GM12878 (cell line): ENCODE results near the gene KRT72. TPM values are rescaled to one million over a fixed set of nuclear protein-coding genes. Genes with fewer than 3 reads are reported as not detected.

Experiments
- ATAC-seq: fragments of 200-7000 bp; cut with Tn5 transposase; 3 replicates; pipeline ENCODE4 v1.9.1; 2020; ENCODE audit warnings: mild to moderate bottlenecking, moderate library complexity
- BruUV-seq: library from RNA; stranded (reverse); fragments of 400-500 nt; replicated peaks from 2 replicates; lab custom pipeline; 2021; lab: Mats Ljungman, UMichigan
- CTCF ChIA-PET: fragments of 300-600 bp; sonication (Branson Sonifier 250); formaldehyde crosslinking; extraction: SDS; loops from one replicate; lab custom pipeline; 2021; ENCODE audit warnings: inconsistent platforms; lab: Yijun Ruan, JAX
- POLR2A ChIA-PET: fragments of 350-600 bp; formaldehyde crosslinking; extraction: SDS; loops from one replicate; lab custom pipeline; 2021; ENCODE audit warnings: inconsistent platforms; lab: Charles Lee
- RAD21 ChIA-PET: fragments of 300-600 bp; sonication (Branson Sonifier 250); formaldehyde crosslinking; loops from one replicate; lab custom pipeline; 2023; ENCODE audit warnings: antibody characterized with exemption; ENCODE audit not compliant: unreplicated experiment; lab: Charles Lee
- SMC1A ChIA-PET: fragments of 300-600 bp; sonication (Branson Sonifier 250); formaldehyde crosslinking; loops from one replicate; lab custom pipeline; 2023; ENCODE audit not compliant: unreplicated experiment, uncharacterized antibody; lab: Charles Lee
- DNase-seq: peaks from one replicate; pipeline ENCODE4 v3.0.0-alpha.2; 2011; ENCODE audit warnings: low read depth, low spot score
- FAIRE-seq: peaks from 3 replicates; lab custom pipeline; 2011; peaks lifted over from hg19 to GRCh38; lab: Jason Lieb, UNC
- H2AFZ ChIP-seq: 2 replicates; pipeline ENCODE4 v1.6.0; 2011; ENCODE audit warnings: low read depth, low read length, control low read depth; ENCODE audit not compliant: control insufficient read depth
- H3K27ac ChIP-seq: 2 replicates; pipeline ENCODE4 v1.5.1; 2011; ENCODE audit warnings: control low read depth; ENCODE audit not compliant: control insufficient read depth, insufficient read depth
- H3K27me3 ChIP-seq, 2 experiments: replicated peaks in 1 of 2; 2 replicates each; pipeline versions ENCODE4 v1.6.0 to v1.6.1; 2011; ENCODE audit warnings: low read length in 1 of 2; ENCODE audit not compliant: control insufficient read depth in 2 of 2, insufficient read depth in 2 of 2
- H3K36me3 ChIP-seq, 2 experiments: 2 replicates each; pipeline ENCODE4 v1.5.1; 2011; ENCODE audit warnings: low read length in 1 of 2; ENCODE audit not compliant: control insufficient read depth in 2 of 2, insufficient read depth in 2 of 2
- H3K4me1 ChIP-seq: 2 replicates; pipeline ENCODE4 v1.6.1; 2011; ENCODE audit warnings: mild to moderate bottlenecking, low read length, moderate library complexity, mixed read lengths; ENCODE audit not compliant: control insufficient read depth, insufficient read depth
- H3K4me2 ChIP-seq: 2 replicates; pipeline ENCODE4 v1.6.0; 2011; ENCODE audit warnings: control low read depth; ENCODE audit not compliant: control insufficient read depth, insufficient read depth
- H3K4me3 ChIP-seq: fragments of 200-600 bp; sonication (generic); 2 replicates; pipeline ENCODE4 v1.5.1; 2016
- H3K79me2 ChIP-seq: 2 replicates; pipeline ENCODE4 v1.6.0; 2011; ENCODE audit warnings: low read length; ENCODE audit not compliant: control insufficient read depth, insufficient read depth
- H3K9ac ChIP-seq: 2 replicates; pipeline ENCODE4 v1.8.0; 2011; ENCODE audit warnings: low read length, control low read depth, mixed read lengths; ENCODE audit not compliant: control insufficient read depth, insufficient read depth
- H3K9me3 ChIP-seq: replicated peaks from 3 replicates; pipeline ENCODE4 v1.5.1; 2011; ENCODE audit warnings: mild to moderate bottlenecking, low read length; ENCODE audit not compliant: control insufficient read depth, insufficient read depth
- H4K20me1 ChIP-seq: 2 replicates; pipeline ENCODE4 v1.6.0; 2011; ENCODE audit not compliant: control insufficient read depth, insufficient read depth
- ATF2 ChIP-seq: IDR thresholded peaks from 2 replicates; pipeline ENCODE4 v1.6.1; 2012; ENCODE audit warnings: low read length, inconsistent platforms
- BACH1 ChIP-seq: fragments of 450-650 bp; IDR thresholded peaks from 2 replicates; pipeline ENCODE4 v1.6.1; 2017; ENCODE audit warnings: mild to moderate bottlenecking, borderline replicate concordance
- CEBPZ ChIP-seq: fragments of 150-350 bp; IDR thresholded peaks from 2 replicates; pipeline ENCODE4 v1.6.1; 2016; ENCODE audit warnings: low read depth, low read length
- CHD2 ChIP-seq: IDR thresholded peaks from 2 replicates; pipeline ENCODE4 v1.6.1; 2011; ENCODE audit warnings: low read depth, low read length, improper control_type of control experiment, borderline replicate concordance
- CREM ChIP-seq: IDR thresholded peaks from 2 replicates; pipeline ENCODE4 v1.6.1; 2014; ENCODE audit warnings: antibody characterized with exemption, low read depth
- CTCF ChIP-seq, 3 experiments: IDR thresholded peaks in 2 of 3; conservative IDR thresholded peaks in 1 of 3; 2 replicates each; pipeline ENCODE4 v1.5.1; 2011; ENCODE audit warnings: low read depth in 3 of 3, low read length in 3 of 3, mild to moderate bottlenecking in 3 of 3, control low read depth in 2 of 3, moderate library complexity in 2 of 3, inconsistent platforms in 1 of 3, mixed read lengths in 1 of 3; ENCODE audit not compliant: control insufficient read depth in 2 of 3, insufficient read depth in 1 of 3; ENCODE audit errors: extremely low read depth in 1 of 3
- GATAD2B ChIP-seq: fragments of 450-650 bp; conservative IDR thresholded peaks from 2 replicates; pipeline ENCODE4 v1.6.1; 2017; ENCODE audit warnings: low read depth, mild to moderate bottlenecking, moderate library complexity
- HDAC2 ChIP-seq: fragments of 200-600 bp; sonication (generic); IDR thresholded peaks from 2 replicates; pipeline ENCODE4 v1.6.1; 2017
- HDGF ChIP-seq: fragments of 450-650 bp; IDR thresholded peaks from 2 replicates; pipeline ENCODE4 v1.6.1; 2016; ENCODE audit warnings: antibody characterized with exemption
- JUNB ChIP-seq: IDR thresholded peaks from 2 replicates; pipeline ENCODE4 v1.6.1; 2016; ENCODE audit warnings: antibody characterized with exemption, mild to moderate bottlenecking
- KDM1A ChIP-seq: fragments of 200-600 bp; sonication (generic); IDR thresholded peaks from 2 replicates; pipeline ENCODE4 v1.6.1; 2016; ENCODE audit warnings: borderline replicate concordance
- NFXL1 ChIP-seq: fragments of 450-650 bp; IDR thresholded peaks from 2 replicates; pipeline ENCODE4 v1.6.1; 2017; ENCODE audit warnings: antibody characterized with exemption, mild to moderate bottlenecking, borderline replicate concordance
- NR2C1 ChIP-seq: fragments of 450-650 bp; IDR thresholded peaks from 2 replicates; pipeline ENCODE4 v1.6.1; 2017; ENCODE audit warnings: antibody characterized with exemption, mild to moderate bottlenecking, moderate library complexity
- NR2C2 ChIP-seq: IDR thresholded peaks from 2 replicates; pipeline ENCODE4 v1.6.1; 2011; ENCODE audit warnings: borderline replicate concordance, low read depth; ENCODE audit not compliant: control insufficient read depth, insufficient read length
- PAX5 ChIP-seq: IDR thresholded peaks from 2 replicates; pipeline ENCODE4 v1.6.1; 2011; ENCODE audit warnings: low read depth, low read length, borderline replicate concordance
- PML ChIP-seq: IDR thresholded peaks from 2 replicates; pipeline ENCODE4 v1.6.1; 2012; ENCODE audit warnings: low read length, inconsistent platforms
- RUNX3 ChIP-seq: IDR thresholded peaks from 2 replicates; pipeline ENCODE4 v1.6.1; 2012; ENCODE audit warnings: low read length, inconsistent platforms
- SP1 ChIP-seq: IDR thresholded peaks from one replicate; pipeline ENCODE4 v1.6.1; 2011; ENCODE audit warnings: low read depth, low read length
- SREBF2 ChIP-seq: IDR thresholded peaks from 2 replicates; pipeline ENCODE4 v1.6.1; 2012; ENCODE audit warnings: mild to moderate bottlenecking, low read length
- WGBS: methylation state at CpG from one replicate; pipeline ENCODE4 v1.1.6; 2016; ENCODE audit warnings: low lambda C conversion rate; ENCODE audit not compliant: insufficient replicate concordance, insufficient coverage; ENCODE audit errors: missing lambda C conversion rate; 5-methylcytosine and 5-hydroxymethylcytosine counted together
- in situ Hi-C: fragments of 300-500 bp; cut with MboI; formaldehyde crosslinking; loops from 9 replicates; pipeline ENCODE4 v1.14.3; 2018; ENCODE audit warnings: mixed read lengths
- intact Hi-C: fragments of 100-400 bp; cut with micrococcal nuclease; formaldehyde crosslinking; loops from one replicate; pipeline ENCODE4 v1.14.2; 2022; ENCODE audit not compliant: unreplicated experiment
- polyA plus RNA-seq, 11 experiments: library from polyadenylated mRNA; depleted of rRNA in 4 of 11; unstranded in 6 of 11; stranded (reverse) in 5 of 11; fragments of >200 nt; fragmentation: Nextera tagmentation in 4 of 11; fragmentation: Illumina TruSeq in 1 of 11; extraction: Ambion mirVana in 4 of 11; extraction: Trizol in 1 of 11; gene quantifications; 1 replicate in 1 of 11; 2 replicates in 10 of 11; pipeline versions ENCODE4 v1.2.1 to v1.2.3, GENCODE V29; 2011 to 2016; ENCODE audit warnings: inconsistent platforms in 2 of 11, missing spikeins in 2 of 11, low read depth in 1 of 11
- total RNA-seq, 4 experiments: library from RNA; depleted of rRNA in 3 of 4; stranded (reverse); fragments of >200 nt in 3 of 4; fragmentation: Illumina TruSeq in 1 of 4; extraction: Trizol in 1 of 4; gene quantifications; 2 replicates each; pipeline versions ENCODE4 v1.2.1 to v1.2.3, GENCODE V29; 2013 to 2021

The KRT72 gene
- total and polyA plus RNA-seq, 10 of the 15 experiments (the other 5 are each of a cell fraction or from before 2014, with no cell fraction given): not detected

- TF ChIP-seq KDM1A (no peak), PML (no peak), SP1 (no peak), CREM (no peak)
Observed at GRCh38 chr12:52603314-52603713, 2.1 kb upstream of the KRT72 start (continued).

- intact Hi-C loops: no loop called here
- H3K4me2 ChIP-seq: no peak overlapping the region
- CTCF ChIA-PET: no interaction called here
- TF ChIP-seq CHD2: no peak
- TF ChIP-seq HDGF: no peak
- no peak for TF ChIP-seq JUNB
- no peak for TF ChIP-seq CEBPZ
- TF ChIP-seq GATAD2B: no peak
- TF ChIP-seq NFXL1: no peak
- no peak for TF ChIP-seq HDAC2
- TF ChIP-seq SREBF2: no peak
- no peak for TF ChIP-seq RUNX3
- TF ChIP-seq ATF2: no peak
- TF ChIP-seq PAX5: no peak
- no peak for TF ChIP-seq BACH1
- no peak for TF ChIP-seq NR2C1
- no peak for TF ChIP-seq NR2C2
- no peak for TF ChIP-seq CTCF (IDR thresholded peaks at IDR 0.05 in 2 of 3, conservative IDR thresholded peaks at IDR 0.05 in 1 of 3; ENCODE audit: control insufficient read depth in 2 of 3, extremely low read depth in 1 of 3, insufficient read depth in 1 of 3, low read depth in 3 of 3, low read length in 3 of 3)
Observed at GRCh38 chr12:52602552-52602951, 1.3 kb upstream of the KRT72 start.

More at GRCh38 chr12:52602552-52602951, 1.3 kb upstream of the KRT72 start:
- no peaks in the 10 kb centered on the region for H3K79me2 ChIP-seq
- H4K20me1 ChIP-seq: no peaks in the 10 kb centered on the region
- peaks cover 0 to 14% of the 10 kb centered on the region in 2 experiments; a peak in 3 of 4 replicates for H3K27me3 ChIP-seq
- FAIRE-seq: no peak
- no peak for ATAC-seq
- in situ Hi-C loops: no loop called here
- RAD21 ChIA-PET: no interaction called here
- DNase-seq: no peak
- H3K4me3 ChIP-seq: no peak overlapping the region
- H3K9ac ChIP-seq: no peak overlapping the region
- no TSS peak for BruUV-seq
- SMC1A ChIA-PET: no interaction called here
- H3K9me3 ChIP-seq: no peaks in the 10 kb centered on the region
- POLR2A ChIA-PET: no interaction called here
- no peaks in the 10 kb centered on the region for H3K36me3 ChIP-seq
- H3K4me1 ChIP-seq: no peaks in the 10 kb centered on the region
- no peak overlapping the region for H3K27ac ChIP-seq
- no peak overlapping the region for H2AFZ ChIP-seq
- WGBS: 61% methylated on average over 5 of the region's 5 CpGs
